Neural progenitor cell (in vitro differentiated cells): ENCODE measurements around the gene TEX13D. TPM values are rescaled to one million over a fixed set of nuclear protein-coding genes. Genes with fewer than 3 reads are reported as not detected.

ENCODE experiments used
- DNase-seq: peaks from one replicate; pipeline ENCODE4 v3.0.0-alpha.2; 2016; ENCODE audit warnings: low spot score
- H2AFZ ChIP-seq: fragments of 200-600 bp; sonication (generic); replicated peaks from 2 replicates; pipeline ENCODE4 v1.6.1; 2016; ENCODE audit warnings: antibody characterized with exemption
- H3F3A ChIP-seq: fragments of 200-600 bp; sonication (generic); 2 replicates; pipeline ENCODE4 v1.6.1; 2016; ENCODE audit warnings: antibody characterized with exemption, low read depth
- H3K27ac ChIP-seq: fragments of 200-600 bp; sonication (generic); 2 replicates; pipeline ENCODE4 v1.5.1; 2016; ENCODE audit warnings: mild to moderate bottlenecking
- H3K27me3 ChIP-seq: fragments of 200-600 bp; sonication (generic); 2 replicates; pipeline ENCODE4 v1.6.1; 2016; ENCODE audit warnings: mild to moderate bottlenecking, moderate library complexity
- H3K36me3 ChIP-seq: fragments of 200-600 bp; sonication (generic); 2 replicates; pipeline ENCODE4 v1.5.1; 2016
- H3K4me1 ChIP-seq: fragments of 200-600 bp; sonication (generic); 2 replicates; pipeline ENCODE4 v1.6.1; 2016; ENCODE audit warnings: mixed run types
- H3K4me2 ChIP-seq: fragments of 200-600 bp; sonication (generic); 2 replicates; pipeline ENCODE4 v1.6.1; 2016
- H3K4me3 ChIP-seq: fragments of 200-600 bp; sonication (generic); 2 replicates; pipeline ENCODE4 v1.5.1; 2016
- H3K79me2 ChIP-seq: fragments of 200-600 bp; sonication (generic); 2 replicates; pipeline ENCODE4 v1.6.1; 2016; ENCODE audit warnings: low read depth
- H3K9ac ChIP-seq: fragments of 200-600 bp; sonication (generic); 2 replicates; pipeline ENCODE4 v1.6.1; 2016
- H3K9me3 ChIP-seq: fragments of 200-600 bp; sonication (generic); 2 replicates; pipeline ENCODE4 v1.5.1; 2016; ENCODE audit warnings: low read depth
- H4K20me1 ChIP-seq: fragments of 200-600 bp; sonication (generic); 2 replicates; pipeline ENCODE4 v1.6.1; 2016; ENCODE audit warnings: low read depth
- H3K27ac Mint-ChIP-seq: 3 replicates; pipeline ENCODE4 v1.8.0; 2021; ENCODE audit warnings: mixed read lengths
- H3K27me3 Mint-ChIP-seq: 2 replicates; pipeline ENCODE4 v1.8.0; 2022; ENCODE audit warnings: low read depth, mild to moderate bottlenecking, inconsistent platforms, moderate library complexity, mixed read lengths; ENCODE audit not compliant: insufficient read depth
- H3K36me3 Mint-ChIP-seq: 3 replicates; pipeline ENCODE4 v1.8.0; 2021; ENCODE audit warnings: mixed read lengths
- H3K4me1 Mint-ChIP-seq: 3 replicates; pipeline ENCODE4 v1.8.0; 2021; ENCODE audit warnings: mixed read lengths
- H3K4me3 Mint-ChIP-seq: 3 replicates; pipeline ENCODE4 v1.8.0; 2021; ENCODE audit warnings: mild to moderate bottlenecking, moderate library complexity, mixed read lengths
- H3K9me3 Mint-ChIP-seq: 3 replicates; pipeline ENCODE4 v1.8.0; 2020; ENCODE audit warnings: mixed read lengths
- CTCF ChIP-seq: fragments of 200-600 bp; sonication (generic); IDR thresholded peaks from 2 replicates; pipeline ENCODE4 v1.5.1; 2017; ENCODE audit warnings: antibody characterized with exemption, mild to moderate bottlenecking
- EZH2 ChIP-seq: fragments of 200-600 bp; sonication (generic); IDR thresholded peaks from 2 replicates; pipeline ENCODE4 v1.6.1; 2017; ENCODE audit warnings: antibody characterized with exemption, mild to moderate bottlenecking, moderate library complexity
- EZH2phosphoT487 ChIP-seq: fragments of 200-600 bp; sonication (generic); IDR thresholded peaks from 2 replicates; pipeline ENCODE4 v1.6.1; 2017; ENCODE audit warnings: antibody characterized with exemption
- total RNA-seq: library from RNA; depleted of rRNA; stranded (reverse); fragments of >200 nt; gene quantifications from 2 replicates; pipeline ENCODE4 v1.2.3, GENCODE V29; 2015; ENCODE audit warnings: low replicate concordance

The TEX13D gene
- total RNA-seq, 1 donor from 2014 or later, result not detected

GRCh38 chrX:124300405-124300804 is 32.1 kb upstream of the TEX13D start:
- Histone ChIP-seq H3F3A (no peaks in the 10 kb centered on the region), H3K4me2 (no peak overlapping the region), H3K9ac (no peak overlapping the region), H3K4me1 (no peaks in the 10 kb centered on the region), H4K20me1 (no peaks in the 10 kb centered on the region), H3K9me3 (no peaks in the 10 kb centered on the region), H3K4me3 (no peak overlapping the region), H3K27me3 (no peaks in the 10 kb centered on the region), H3K79me2 (no peaks in the 10 kb centered on the region), H2AFZ (no peak overlapping the region), H3K36me3 (no peaks in the 10 kb centered on the region), H3K27ac (no peak overlapping the region)
- Mint-ChIP-seq H3K27ac (no peak overlapping the region), H3K27me3 (no peaks in the 10 kb centered on the region), H3K36me3 (no peaks in the 10 kb centered on the region), H3K9me3 (peaks cover 4% of the 10 kb centered on the region), H3K4me1 (no peaks in the 10 kb centered on the region), H3K4me3 (no peak overlapping the region)
- DNase-seq, result no peak
- TF ChIP-seq EZH2 (no peak), CTCF (no peak), EZH2phosphoT487 (no peak)

- H3K36me3 ChIP-seq, result no peaks in the 10 kb centered on the region
- no peaks in the 10 kb centered on the region for H3K9me3 ChIP-seq
- no peak overlapping the region for H3K4me3 ChIP-seq
- no peak overlapping the region for H3K27ac ChIP-seq
- H3K4me1 ChIP-seq, result no peaks in the 10 kb centered on the region
- no peak overlapping the region for H3K4me2 ChIP-seq
- no peaks in the 10 kb centered on the region for H3K36me3 Mint-ChIP-seq
- DNase-seq, result no peak
- peaks cover 3% of the 10 kb centered on the region for H3K4me1 Mint-ChIP-seq
- TF ChIP-seq EZH2 (no peak), CTCF (no peak)
- H3K27me3 ChIP-seq, result no peaks in the 10 kb centered on the region
- H3K27ac Mint-ChIP-seq, result no peak overlapping the region
- peaks cover 4% of the 10 kb centered on the region for H3K9me3 Mint-ChIP-seq
- H3K9ac ChIP-seq, result no peak overlapping the region
- no peaks in the 10 kb centered on the region for H4K20me1 ChIP-seq
- peaks cover 4% of the 10 kb centered on the region for H3K27me3 Mint-ChIP-seq
- H3K4me3 Mint-ChIP-seq, result no peak overlapping the region
- H3K79me2 ChIP-seq, result no peaks in the 10 kb centered on the region
- H3F3A ChIP-seq, result no peaks in the 10 kb centered on the region
- no peak overlapping the region for H2AFZ ChIP-seq
Measured at GRCh38 chrX:124307253-124307907, 25.1 kb upstream of the TEX13D start.

GRCh38 chrX:124325732-124326131 is 6.7 kb upstream of the TEX13D start:
- TF ChIP-seq EZH2, result no peak
- TF ChIP-seq CTCF, result no peak
- TF ChIP-seq EZH2phosphoT487, result no peak
- no peak overlapping the region for H3K4me2 ChIP-seq
- peaks cover 12% of the 10 kb centered on the region for H3K9me3 ChIP-seq
- DNase-seq, result no peak
- H3K4me1 ChIP-seq, result no peaks in the 10 kb centered on the region
- no peak overlapping the region for H3K27ac Mint-ChIP-seq
- H3K4me3 Mint-ChIP-seq, result no peak overlapping the region
- no peak overlapping the region for H3K9ac ChIP-seq
- H3K9me3 Mint-ChIP-seq, result no peaks in the 10 kb centered on the region
- H3K79me2 ChIP-seq, result no peaks in the 10 kb centered on the region
- H3K36me3 ChIP-seq, result no peaks in the 10 kb centered on the region
- no peaks in the 10 kb centered on the region for H4K20me1 ChIP-seq
- no peak overlapping the region for H3K4me3 ChIP-seq
- H3F3A ChIP-seq, result no peaks in the 10 kb centered on the region
- no peaks in the 10 kb centered on the region for H3K4me1 Mint-ChIP-seq
- H3K27ac ChIP-seq, result no peak overlapping the region
- no peaks in the 10 kb centered on the region for H3K27me3 ChIP-seq
- H3K27me3 Mint-ChIP-seq, result no peaks in the 10 kb centered on the region
- H2AFZ ChIP-seq, result no peak overlapping the region
- no peaks in the 10 kb centered on the region for H3K36me3 Mint-ChIP-seq
